GM19397 (cell line): ENCODE measurements around the gene SLX9.

ENCODE experiments used
- ATAC-seq: cut with Tn5 transposase; IDR thresholded peaks from one replicate; pipeline ENCODE4 v1.9.1; 2021; ENCODE audit warnings: mild to moderate bottlenecking, moderate library complexity; ENCODE audit not compliant: unreplicated experiment

SLX9 gene, protein sequence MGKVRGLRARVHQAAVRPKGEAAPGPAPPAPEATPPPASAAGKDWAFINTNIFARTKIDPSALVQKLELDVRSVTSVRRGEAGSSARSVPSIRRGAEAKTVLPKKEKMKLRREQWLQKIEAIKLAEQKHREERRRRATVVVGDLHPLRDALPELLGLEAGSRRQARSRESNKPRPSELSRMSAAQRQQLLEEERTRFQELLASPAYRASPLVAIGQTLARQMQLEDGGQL

DNA sequence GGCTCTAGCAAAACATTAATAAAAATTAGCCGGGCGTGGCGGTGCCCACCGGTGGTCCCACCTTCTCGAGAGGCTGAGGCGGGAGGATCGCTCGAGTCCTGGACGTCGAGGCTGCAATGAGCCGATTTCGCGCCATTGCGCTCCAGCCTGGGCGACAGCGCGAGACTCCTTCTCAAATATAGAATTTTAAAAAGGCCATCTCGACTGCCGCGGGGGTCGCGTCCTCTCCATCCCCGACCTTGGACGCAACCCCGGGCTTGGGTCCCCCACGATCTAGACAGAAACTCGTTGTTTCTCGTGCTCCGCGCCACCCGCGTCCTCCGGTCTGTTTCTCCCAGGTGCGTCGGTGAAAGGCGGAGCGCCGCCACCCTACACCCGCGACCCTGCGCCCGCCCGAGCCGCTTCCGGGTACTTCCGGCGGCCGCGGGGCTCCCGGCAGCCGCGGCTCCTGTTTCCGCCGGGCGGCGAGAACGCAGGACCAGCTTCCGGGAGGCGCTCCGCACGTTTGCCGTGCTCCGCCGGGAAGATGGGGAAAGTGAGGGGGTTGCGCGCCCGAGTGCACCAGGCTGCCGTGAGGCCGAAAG is at the start of gene SLX9:
SLX9 (plus strand) TSS at position 498 of the 584 bp plus-strand sequence; CDS start at position 527, 29 bp downstream.
- peak; percentile 83 for ATAC-seq

DNA sequence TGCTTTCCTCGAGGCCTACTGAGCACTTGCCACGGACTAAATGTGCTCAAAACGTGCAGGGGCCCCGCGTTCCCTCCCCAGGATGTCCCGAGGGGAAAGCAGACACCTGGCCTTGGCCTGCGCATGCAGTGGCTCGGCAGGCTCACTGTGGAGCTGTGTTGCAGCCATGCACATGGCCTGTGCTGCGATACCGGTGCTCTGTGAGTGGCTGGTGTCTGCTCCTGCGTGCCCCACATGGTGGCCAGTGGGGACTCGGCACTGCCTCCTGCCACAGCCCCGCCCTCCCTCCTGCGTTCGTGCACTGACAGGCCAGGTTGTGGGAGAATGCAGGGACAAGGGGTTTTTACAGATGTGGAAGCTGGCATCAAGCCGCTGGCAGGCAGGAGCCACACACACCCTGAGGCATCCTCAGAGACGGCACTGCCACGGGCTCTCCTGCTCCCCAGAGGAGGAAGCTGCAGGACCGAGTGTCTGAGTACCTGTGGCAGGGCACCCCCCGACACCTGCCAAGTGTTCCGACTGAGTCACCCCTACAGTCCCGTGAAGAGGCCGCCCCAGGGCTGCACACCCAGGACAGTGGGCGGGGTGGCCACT is 49.4 kb upstream of the SLX9 start:
- no peak for ATAC-seq

DNA sequence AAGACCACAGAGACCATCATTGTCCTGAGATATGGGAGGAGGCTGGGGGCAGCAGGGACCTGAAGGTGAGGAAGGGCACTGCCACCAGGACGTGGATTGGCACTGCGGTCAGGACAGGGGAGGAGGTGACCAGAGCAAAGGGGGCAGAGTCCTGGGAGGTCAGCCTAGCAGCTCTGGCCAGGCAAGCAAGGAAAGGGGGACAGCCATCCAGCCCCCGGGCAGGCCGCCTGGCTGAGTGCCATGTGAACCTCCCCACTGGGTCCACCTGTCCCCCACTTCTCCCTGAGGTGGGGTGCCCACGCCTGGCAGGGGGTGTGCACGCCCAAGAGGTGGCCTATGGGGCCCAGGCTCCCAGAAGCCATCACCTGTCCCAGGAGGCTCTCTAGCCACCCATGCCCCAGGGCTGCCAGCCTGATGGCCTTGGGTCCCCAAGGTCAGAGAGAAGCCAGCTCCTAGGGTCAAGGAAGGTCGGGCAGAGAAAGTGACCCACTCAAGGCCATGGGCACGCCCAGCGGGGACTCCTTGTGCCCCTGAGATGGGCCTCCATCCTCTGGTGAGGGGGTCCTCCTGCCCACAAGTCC is 48.8 kb upstream of the SLX9 start:
- no peak for ATAC-seq

DNA sequence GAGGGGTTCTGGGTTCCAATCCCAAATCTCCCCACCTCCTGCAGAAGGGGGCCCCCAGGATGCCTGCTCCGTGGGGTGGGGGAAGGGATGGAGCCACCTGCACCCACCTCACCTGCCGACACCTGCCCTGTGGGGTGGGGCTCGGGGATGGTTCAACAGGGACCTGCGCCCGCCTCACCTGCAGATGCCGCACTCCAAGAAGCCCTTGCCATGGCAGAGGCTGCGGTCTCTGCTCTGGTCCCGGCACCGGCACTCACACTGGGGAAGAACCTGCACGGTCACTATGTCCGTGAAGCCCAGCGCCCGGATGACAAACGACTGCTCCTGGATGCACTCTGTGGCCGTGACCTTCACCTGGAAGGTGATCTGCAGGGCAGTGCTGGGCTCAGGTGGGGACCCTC is 48.2 kb upstream of the SLX9 start:
- no peak for ATAC-seq

DNA sequence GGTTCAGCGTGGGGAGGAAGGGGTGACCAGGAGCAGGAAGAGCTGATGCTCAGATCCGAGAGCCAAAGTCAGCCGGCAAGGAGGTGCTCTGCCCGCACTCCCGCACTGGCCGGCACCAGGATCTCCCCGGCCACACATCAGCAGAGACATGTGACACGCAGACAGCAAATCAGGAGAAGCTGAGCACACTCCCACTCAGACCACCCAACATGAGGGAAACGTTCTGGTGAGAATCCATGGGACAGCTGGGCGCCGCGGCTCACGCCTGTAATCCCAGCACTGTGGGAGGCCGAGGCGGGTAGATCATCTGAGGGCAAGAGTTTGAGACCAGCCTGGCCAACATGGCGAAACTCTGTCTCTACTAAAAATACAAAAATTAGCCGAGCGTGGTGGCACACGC is 47.7 kb upstream of the SLX9 start:
- no peak for ATAC-seq

DNA sequence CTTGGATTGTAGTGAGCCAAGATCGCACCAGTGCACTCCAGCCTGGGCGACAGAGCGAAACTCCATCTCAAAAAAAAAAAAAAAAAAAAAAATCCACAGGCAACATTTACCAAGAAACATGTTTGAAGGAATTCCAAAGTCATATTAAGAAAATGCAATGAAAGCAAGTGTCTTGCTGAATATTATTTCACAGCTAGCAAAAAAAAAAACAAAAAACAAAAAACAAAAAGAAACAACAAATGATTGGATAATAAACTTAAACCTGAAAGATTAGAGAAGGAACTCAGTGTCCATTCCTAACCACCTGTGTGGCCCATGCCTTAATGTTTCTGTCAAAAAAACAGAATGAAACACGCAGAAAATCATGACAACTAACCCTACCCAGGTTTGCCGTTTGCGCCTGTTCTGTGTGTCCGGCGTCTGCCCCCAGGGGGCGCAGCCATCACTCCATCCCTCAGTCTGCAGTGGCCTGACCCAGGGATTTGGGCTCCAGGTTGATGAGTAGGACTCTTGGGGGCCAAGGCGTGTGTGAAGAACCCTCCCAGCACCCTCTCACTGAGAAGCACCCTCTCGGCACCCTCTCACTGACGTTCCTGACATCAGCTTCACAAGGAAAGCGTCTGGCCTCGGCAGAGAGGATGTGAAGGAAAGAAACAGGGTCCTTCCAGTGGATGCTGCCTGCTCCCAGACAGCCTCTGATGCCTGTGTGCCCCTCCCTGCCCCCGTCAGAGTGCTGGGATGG is 47.1 kb upstream of the SLX9 start:
- peak; percentile 56 for ATAC-seq

DNA sequence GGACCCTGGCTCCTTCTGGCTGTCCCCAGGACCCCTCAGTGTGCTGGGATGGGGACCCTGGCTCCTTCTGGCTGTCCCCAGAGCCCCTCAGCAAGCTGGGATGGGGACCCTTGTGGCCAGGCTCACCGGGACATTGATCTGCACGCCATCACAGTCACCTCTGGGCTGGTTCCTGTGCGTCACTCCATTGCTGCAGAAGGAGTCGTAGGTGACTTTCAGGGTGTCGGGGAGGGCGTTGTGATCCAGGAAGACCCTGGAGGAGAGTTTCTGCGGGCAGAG is 46.6 kb upstream of the SLX9 start:
- no peak for ATAC-seq

DNA sequence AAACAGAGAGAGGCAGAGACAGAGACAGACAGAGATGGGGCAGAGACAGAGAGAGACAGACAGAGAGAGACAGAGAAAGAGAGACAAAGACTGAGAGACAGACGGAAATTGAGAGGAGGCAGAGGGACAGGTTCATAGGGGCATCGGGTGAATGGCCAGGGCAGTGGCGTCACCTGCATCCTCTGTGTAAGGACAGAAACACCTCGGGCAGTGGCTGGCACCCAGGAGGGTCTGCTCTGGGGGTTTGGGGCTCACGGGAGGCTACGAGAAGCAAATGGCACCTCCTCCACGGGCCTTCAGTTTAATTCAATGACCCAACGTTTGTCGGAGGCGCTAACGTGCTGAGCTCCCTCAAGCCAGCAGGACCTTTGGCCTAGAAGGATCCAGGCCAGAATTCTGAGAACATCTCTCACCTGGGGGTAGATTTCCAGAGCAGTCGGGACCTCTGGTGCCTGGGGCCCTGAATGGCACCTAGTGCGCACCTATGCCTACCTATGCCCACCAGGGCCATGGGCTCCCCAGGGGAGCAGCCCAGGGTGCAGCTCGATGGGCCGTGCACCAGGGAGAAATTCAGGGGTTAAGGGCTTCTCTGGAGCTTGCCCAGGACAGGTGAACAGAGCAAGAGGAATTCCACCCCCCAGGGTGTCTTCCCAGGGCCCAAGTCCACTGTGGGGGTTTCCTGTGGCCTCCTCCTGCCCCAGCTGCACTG is 45.7 kb upstream of the SLX9 start:
- no peak for ATAC-seq

DNA sequence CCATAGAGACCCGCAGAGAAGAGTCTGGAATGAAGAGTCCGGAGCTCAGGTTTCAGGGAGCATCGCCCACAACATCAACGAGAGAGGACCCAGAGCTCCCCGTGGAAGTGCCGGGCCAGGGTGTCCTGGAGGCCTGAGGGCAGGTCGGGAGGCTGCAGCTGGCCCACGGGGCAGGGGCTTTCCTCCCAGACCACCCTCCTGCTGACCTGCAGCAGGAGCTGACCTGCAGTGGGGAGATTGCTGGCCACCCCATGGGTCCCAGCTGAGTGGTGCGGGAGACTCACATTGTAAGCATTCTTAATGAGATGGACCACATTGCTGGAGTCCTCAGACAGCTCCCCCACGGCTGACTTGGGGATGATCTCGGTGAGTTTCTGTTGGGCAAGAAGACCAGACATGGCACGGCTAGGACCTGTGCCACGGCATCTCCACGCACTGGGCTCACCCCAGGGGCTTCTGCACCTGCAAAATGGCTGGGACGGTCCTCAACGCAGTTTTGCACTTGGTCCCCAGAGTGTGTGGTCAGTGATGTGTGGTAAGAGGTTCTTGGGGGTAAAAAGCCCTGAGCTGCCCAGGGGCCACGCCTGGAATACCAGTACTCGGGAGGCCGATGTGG is 45.0 kb upstream of the SLX9 start:
- no peak for ATAC-seq

DNA sequence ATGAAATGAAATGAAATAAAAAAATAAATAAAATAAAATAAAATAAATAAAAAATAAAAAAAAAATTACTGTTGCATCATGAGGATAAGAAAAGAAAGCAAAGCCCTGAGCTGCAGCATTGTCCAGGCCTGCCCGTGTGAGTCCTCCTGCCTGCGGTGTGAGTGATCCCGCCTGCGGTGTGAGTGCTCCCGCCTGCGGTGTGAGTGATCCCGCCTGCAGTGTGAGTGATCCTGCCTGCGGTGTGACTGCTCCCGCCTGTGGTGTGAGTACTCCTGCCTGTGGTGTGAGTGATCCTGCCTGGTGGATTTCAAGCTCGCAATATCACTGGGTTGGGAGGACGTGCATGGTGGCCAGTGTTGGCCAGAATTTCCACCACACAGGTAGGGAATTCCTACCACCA is 44.0 kb upstream of the SLX9 start:
- no peak for ATAC-seq

DNA sequence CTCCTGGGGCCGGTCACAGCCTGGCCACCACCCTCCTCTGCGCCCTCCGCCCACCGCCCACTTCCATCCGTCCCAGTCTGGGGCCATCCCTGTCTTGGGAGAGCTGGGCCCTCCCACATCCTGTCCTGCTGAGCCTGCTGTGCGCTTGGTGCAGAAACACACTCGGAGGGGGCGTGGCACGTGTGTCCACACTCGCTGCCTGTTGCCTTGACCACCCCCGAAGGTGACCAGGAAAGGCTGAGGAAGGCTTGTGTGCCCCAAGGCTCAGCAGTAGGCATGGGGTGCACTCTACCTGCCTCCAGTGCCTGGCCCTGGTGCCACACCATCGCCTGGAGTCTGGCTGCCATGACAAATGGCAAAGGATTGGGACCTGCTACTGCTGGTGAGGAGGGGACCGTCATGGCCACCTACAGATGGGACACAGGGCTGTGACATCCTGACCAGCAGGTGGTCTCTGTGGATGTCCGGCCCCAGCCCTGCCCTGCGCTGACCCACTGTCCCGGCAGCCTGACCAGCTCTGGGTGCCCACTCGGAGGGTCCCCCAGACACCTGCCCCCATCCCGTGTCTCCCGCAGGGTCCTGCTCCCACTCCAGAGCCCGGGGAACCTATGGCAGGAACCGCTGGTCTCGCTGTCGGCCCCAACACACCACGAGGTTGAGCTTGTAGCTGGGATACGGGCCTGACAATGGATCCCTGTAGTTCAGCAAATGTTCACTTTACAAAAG is 43.1 kb upstream of the SLX9 start:
- ATAC-seq = no peak

DNA sequence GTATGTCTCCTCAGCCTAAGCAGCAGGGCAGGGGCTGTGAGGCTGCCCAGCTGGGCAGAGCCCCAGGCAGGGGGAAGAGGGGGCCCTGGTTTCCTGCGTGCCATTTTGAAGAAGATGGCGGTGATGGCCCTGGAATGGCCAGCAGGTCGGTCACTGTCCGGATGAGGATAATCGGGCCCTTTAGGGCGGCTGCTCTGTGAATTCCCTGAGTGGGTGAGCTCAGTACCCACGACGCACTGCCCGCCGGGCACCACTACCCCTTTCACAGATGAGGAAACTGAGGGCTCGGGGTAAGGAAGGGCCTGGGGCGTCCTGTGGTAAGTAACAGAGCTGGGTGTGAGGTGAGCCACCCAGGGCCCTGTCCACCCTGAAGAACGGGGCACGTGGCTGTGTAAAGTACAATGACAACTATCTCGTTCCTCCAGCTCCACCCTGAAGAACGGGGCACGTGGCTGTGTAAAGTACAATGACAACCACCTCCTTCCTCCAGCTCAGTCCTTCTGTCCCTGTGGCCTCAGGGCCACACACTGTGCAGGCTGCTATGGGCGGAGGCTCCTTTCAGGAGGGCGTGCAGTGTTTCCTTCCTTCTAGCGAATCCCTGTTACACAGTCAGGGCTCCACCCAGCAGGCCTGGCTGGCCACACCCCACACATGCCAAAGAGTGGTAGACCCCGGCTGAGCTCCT is 42.4 kb upstream of the SLX9 start:
- ATAC-seq = no peak

DNA sequence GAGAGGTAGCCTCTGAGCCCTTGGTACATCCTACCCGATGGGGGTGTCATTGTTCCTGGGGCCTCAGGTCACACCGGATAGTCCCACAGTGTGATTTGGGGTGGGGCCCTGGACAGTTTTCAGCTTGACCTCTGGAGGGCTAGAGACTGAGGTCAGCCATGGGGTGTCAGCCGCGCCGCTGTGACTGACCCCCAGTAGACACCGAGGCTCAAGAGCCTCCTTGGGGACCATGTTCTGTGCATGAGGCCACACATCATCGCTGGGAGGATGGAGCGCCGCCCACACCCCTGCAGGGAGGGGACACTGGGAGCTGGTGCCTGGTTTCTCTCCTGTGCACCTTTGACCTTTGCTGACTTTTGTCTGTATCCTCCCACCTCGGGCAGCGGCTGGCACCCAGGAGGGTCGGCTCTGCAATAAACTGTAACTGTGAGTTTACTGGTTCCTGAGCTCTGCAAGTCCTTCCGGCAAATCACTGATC is 41.8 kb upstream of the SLX9 start:
- ATAC-seq = no peak

DNA sequence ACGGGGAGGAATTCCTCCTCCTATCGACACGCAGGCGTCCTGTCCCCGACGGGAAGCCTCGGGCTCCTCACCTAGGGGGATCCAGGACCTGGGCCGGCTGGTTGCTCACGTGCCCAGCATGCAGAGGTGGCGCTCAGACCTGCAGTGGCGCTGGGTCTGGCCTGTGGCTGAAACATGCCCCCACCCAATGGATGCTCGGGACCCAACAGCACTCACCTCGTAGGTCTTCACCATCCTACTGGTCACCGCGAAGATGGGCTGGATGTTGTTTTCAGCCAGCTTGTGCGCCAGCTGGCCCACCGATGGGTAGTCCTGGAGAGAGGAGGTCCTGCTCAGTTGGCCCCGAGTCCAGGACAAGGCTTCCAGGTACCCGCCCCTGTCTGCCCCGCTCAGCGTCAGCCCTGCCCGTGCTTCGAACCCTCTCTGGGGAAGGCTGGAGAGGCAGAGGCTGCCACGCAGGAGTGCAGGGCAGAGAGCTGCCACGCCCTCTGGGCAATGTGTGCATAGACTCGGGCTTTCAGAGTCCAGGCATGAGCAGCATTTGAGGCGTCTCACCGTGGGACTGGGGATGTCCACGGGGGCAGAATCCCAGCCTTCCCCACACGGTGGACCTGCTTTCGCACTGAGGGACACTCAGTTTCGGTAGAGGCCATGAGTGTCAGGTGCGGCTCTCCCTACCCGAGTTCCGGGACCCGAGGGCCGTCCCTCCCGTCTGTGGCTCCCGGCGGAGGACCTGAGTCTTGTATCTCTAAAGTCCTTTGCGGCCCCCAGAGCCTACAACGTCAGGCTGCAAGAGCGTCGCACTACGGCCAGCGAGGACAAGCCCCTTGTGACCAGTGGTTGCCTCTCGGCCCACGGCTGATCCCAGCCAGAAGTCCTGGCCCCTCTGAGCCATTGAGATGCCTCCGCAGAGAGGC is 40.7 kb upstream of the SLX9 start:
- ATAC-seq = no peak

DNA sequence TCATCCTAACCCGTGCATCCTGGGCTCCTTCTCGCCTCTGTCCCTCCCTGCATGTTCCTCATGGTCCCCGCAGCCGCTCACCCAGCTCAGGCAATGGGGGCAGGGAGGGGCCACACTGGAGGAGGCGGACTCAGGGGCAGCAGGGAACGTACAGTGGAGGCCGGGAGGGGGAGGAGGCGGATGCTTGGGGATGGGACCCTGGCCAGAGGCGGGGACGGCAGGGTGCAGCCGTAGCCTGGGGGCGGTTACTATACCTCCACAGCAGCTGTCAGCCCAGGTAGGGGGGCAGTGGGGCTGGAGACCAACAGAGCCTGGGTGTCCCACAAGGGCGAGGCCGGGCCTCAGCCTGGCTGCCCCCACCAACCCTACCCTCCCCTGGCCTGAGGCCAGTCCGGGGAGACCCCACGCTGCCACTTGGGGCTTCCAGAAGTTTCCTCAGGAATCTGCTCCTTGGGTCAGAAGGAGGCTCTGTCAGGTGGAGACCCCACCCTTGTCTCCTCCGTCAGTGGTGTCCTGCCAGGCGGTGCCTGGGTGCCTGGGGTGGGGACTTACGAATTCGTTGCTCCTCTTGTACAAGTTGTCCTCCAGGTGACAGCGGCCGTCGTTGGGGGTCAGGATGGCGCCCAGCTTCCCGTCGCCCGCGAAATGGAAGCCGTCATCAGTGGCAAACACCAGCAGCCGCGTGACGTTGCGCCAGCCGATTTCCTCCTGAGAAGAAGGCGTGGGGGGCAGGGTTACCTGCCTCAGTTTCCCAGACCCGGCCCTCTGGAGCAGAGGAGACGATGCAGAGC is 39.9 kb upstream of the SLX9 start:
- ATAC-seq = no peak

DNA sequence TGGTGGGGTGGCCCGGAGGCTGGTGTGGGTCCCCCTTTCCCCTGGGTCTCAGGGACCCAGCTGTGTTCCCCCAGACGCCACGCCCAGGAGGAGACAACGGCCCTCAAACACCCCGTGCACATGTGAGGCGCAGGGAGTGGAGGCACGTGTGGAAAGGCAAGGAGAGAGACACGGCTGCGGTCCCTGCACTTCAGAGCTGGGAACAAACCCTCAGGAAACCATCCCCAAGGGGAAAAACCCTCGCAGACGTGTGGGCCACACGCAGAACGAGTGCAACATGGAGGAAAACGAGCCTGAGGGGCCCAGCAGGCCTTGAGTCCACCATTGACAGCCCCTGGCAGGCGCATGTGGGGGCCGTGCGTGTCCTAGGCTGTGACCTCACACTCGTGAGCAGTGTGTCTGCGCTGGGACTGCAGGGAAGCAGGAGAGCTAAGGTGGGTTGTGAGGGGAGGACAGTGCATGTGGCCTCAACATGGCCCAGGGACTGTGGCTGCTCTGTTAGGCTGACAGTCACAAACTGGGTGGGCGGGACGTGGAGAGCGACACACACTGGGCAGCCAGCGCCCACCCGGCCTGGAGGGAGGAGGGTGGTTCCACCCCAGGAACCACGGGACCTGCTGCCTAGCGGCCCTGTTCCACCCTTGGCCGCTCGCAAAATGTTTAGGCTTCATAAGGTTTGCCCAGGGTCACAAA is 39.1 kb upstream of the SLX9 start:
- ATAC-seq = no peak
